Measurements from ENCODE around the gene AKR1C4.

- TF ChIP-seq CTCF (IDR thresholded peaks at IDR 0.05; ENCODE audit: borderline replicate concordance, extremely low read depth, low read length, poor library complexity, severe bottlenecking) = no peak
- no peak for TF ChIP-seq EZH2 (IDR thresholded peaks at IDR 0.05; ENCODE audit: borderline replicate concordance, low read depth, low read length, severe bottlenecking)
Measured at GRCh38 chr10:5194431-5194830, 2.2 kb upstream of the AKR1C4 start.
